ENCODE results near the gene LTO1. TPM values are rescaled to one million over a fixed set of nuclear protein-coding genes. Genes with fewer than 3 reads are reported as not detected.

LTO1 gene
- polyA plus RNA-seq, 1 of the 3 experiments (the other 2 are of a cell fraction), result 30.8 TPM

GRCh38 chr11:69711822-69712801 lies 37.0 kb upstream of the LTO1 start (continued):
- TF ChIP-seq FOSL2 (IDR thresholded peaks at IDR 0.05; ENCODE audit: borderline replicate concordance, low read depth), result no peak
- TF ChIP-seq SIN3A (IDR thresholded peaks at IDR 0.05; ENCODE audit: borderline replicate concordance, low read depth, low read length), result no peak
- no peak for TF ChIP-seq CTCF (IDR thresholded peaks at IDR 0.05)
- TF ChIP-seq GATA2 (CRISPR knock-in tag; IDR thresholded peaks at IDR 0.05), result no peak
- TF ChIP-seq NRF1 (IDR thresholded peaks at IDR 0.05; ENCODE audit: low read depth, low read length), result no peak
- no peak for TF ChIP-seq FOXJ3 (CRISPR knock-in tag; IDR thresholded peaks at IDR 0.05)

- DNase-seq, result no peak
- no peaks in the 10 kb centered on the region for H3K9me3 ChIP-seq
- peaks cover 24% of the 10 kb centered on the region for H3K27me3 ChIP-seq (ENCODE audit: insufficient read depth)
- H3K4me3 ChIP-seq (ENCODE audit: low read depth in 2 of 2, low read length in 1 of 2), result no peak overlapping the region
- H3K4me1 ChIP-seq (ENCODE audit: control insufficient read depth in 1 of 2, insufficient read depth in 2 of 2, low read depth in 1 of 2, low read length in 1 of 2), result peaks cover 0 to 3% of the 10 kb centered on the region in 2 experiments; a peak in 2 of 4 replicates
- TF ChIP-seq FOXM1 (IDR thresholded peaks at IDR 0.05; ENCODE audit: low read depth), result no peak
- H3K36me3 ChIP-seq (replicated peaks in 1 of 2; ENCODE audit: control insufficient read depth in 1 of 2, insufficient read depth in 2 of 2, low read length in 1 of 2), result no peaks in the 10 kb centered on the region
- no peak overlapping the region for H3K27ac ChIP-seq (ENCODE audit: low read depth in 2 of 2, low read length in 1 of 2)
- WGBS (ENCODE audit: low lambda C conversion rate), result 62% methylated on average over 14 of the region's 15 CpGs
- H4K20me1 ChIP-seq (ENCODE audit: insufficient read depth), result no peaks in the 10 kb centered on the region
- ChIA-PET POLR2A (no interaction called here), CTCF (interaction anchor here (0.8 to 2.3 kb wide), 15 partner anchors 9 to 491 kb away, joined by 3 to 6 read pairs (median 4); no protein-coding TSS in a partner anchor)
- no peak overlapping the region for H2AFZ ChIP-seq (ENCODE audit: low read depth)
- H3F3A ChIP-seq (replicated peaks; ENCODE audit: insufficient read depth), result no peaks in the 10 kb centered on the region
- no peak overlapping the region for H3K9ac ChIP-seq
- H3K79me2 ChIP-seq (ENCODE audit: insufficient read depth), result no peaks in the 10 kb centered on the region
- H3K9me2 ChIP-seq, result no peaks in the 10 kb centered on the region
- H3K4me2 ChIP-seq, result no peak overlapping the region
Observed at GRCh38 chr11:69708736-69709401, 33.7 kb upstream of the LTO1 start.

GRCh38 chr11:69707176-69707575 lies 32.0 kb upstream of the LTO1 start:
- no peak overlapping the region for H3K4me3 ChIP-seq (ENCODE audit: low read depth in 2 of 2, low read length in 1 of 2)
- POLR2A ChIA-PET, result no interaction called here
- H3K79me2 ChIP-seq (ENCODE audit: insufficient read depth), result no peaks in the 10 kb centered on the region
- H3K27ac ChIP-seq (ENCODE audit: low read depth in 2 of 2, low read length in 1 of 2), result no peak overlapping the region
- peaks cover 38% of the 10 kb centered on the region for H3K27me3 ChIP-seq (ENCODE audit: insufficient read depth)
- H2AFZ ChIP-seq (ENCODE audit: low read depth), result no peak overlapping the region
- H3K9ac ChIP-seq, result no peak overlapping the region
- CTCF ChIA-PET, result interaction anchor here (0.7 to 3.4 kb wide), 9 partner anchors 70 to 488 kb away, joined by 3 to 16 read pairs (median 4); no protein-coding TSS in a partner anchor
- no peaks in the 10 kb centered on the region for H4K20me1 ChIP-seq (ENCODE audit: insufficient read depth)
- H3K9me2 ChIP-seq, result no peaks in the 10 kb centered on the region
- no peaks in the 10 kb centered on the region for H3F3A ChIP-seq (replicated peaks; ENCODE audit: insufficient read depth)
- H3K9me3 ChIP-seq, result no peaks in the 10 kb centered on the region
- no peak for DNase-seq
- peaks cover 0 to 3% of the 10 kb centered on the region in 2 experiments; a peak in 2 of 4 replicates for H3K4me1 ChIP-seq (ENCODE audit: control insufficient read depth in 1 of 2, insufficient read depth in 2 of 2, low read depth in 1 of 2, low read length in 1 of 2)
- no peak for TF ChIP-seq RCOR1 (IDR thresholded peaks at IDR 0.05; ENCODE audit: low read length)
- TF ChIP-seq MAX (IDR thresholded peaks at IDR 0.05; ENCODE audit: low read depth), result no peak
- TF ChIP-seq FOSL2 (IDR thresholded peaks at IDR 0.05; ENCODE audit: borderline replicate concordance, low read depth), result no peak
- no peak for TF ChIP-seq RFX5 (IDR thresholded peaks at IDR 0.05; ENCODE audit: low read length)
- no peak for TF ChIP-seq FOXJ3 (CRISPR knock-in tag; IDR thresholded peaks at IDR 0.05)
- no peak for TF ChIP-seq POLR2AphosphoS5 (IDR thresholded peaks at IDR 0.05; ENCODE audit: low read depth, low read length)
- TF ChIP-seq RAD21 (IDR thresholded peaks at IDR 0.05; ENCODE audit: low read length), result no peak
- no peak for TF ChIP-seq ELF1 (IDR thresholded peaks at IDR 0.05)
- TF ChIP-seq REST (IDR thresholded peaks at IDR 0.05; ENCODE audit: low read depth, low read length), result no peak
- no peak for TF ChIP-seq GABPA (IDR thresholded peaks at IDR 0.05; ENCODE audit: low read depth)
- TF ChIP-seq TCF12 (IDR thresholded peaks at IDR 0.05), result no peak
- no peak for TF ChIP-seq GATA2 (CRISPR knock-in tag; IDR thresholded peaks at IDR 0.05)
- no peak for TF ChIP-seq SIN3A (IDR thresholded peaks at IDR 0.05; ENCODE audit: borderline replicate concordance, low read depth, low read length)
- no peak for TF ChIP-seq TAF1 (IDR thresholded peaks at IDR 0.05; ENCODE audit: borderline replicate concordance, low read depth, low read length)
- TF ChIP-seq NFIC (IDR thresholded peaks at IDR 0.05; ENCODE audit: borderline replicate concordance), result no peak
- no peak for TF ChIP-seq JUND (IDR thresholded peaks at IDR 0.05)
- H3K4me2 ChIP-seq, result no peak overlapping the region
- WGBS (ENCODE audit: low lambda C conversion rate), result 80% methylated on average over 7 of the region's 7 CpGs
- H3K36me3 ChIP-seq (replicated peaks in 1 of 2; ENCODE audit: control insufficient read depth in 1 of 2, insufficient read depth in 2 of 2, low read length in 1 of 2), result no peaks in the 10 kb centered on the region
